Activated naive CD8-positive, alpha-beta T cell treated with anti-CD3 and anti-CD28 coated beads, Interleukin-2, amount 50 U/mL, for 24 hours (primary cell): ENCODE measurements around the gene EYA3.

Experiments used
- ATAC-seq: fragments of 150-1000 bp; cut with Tn5 transposase; one replicate; pipeline ENCODE4 v1.10.0; 2021
- DNase-seq: peaks from one replicate; pipeline ENCODE4 v3.0.0; 2021
- H3K27ac Mint-ChIP-seq: one replicate; pipeline ENCODE4 v1.8.0; 2021; ENCODE audit warnings: mild to moderate bottlenecking, mixed read lengths
- H3K27me3 Mint-ChIP-seq: one replicate; pipeline ENCODE4 v1.8.0; 2021; ENCODE audit warnings: mixed read lengths
- H3K36me3 Mint-ChIP-seq: one replicate; pipeline ENCODE4 v1.8.0; 2021; ENCODE audit warnings: low read depth, mixed read lengths
- H3K4me1 Mint-ChIP-seq: one replicate; pipeline ENCODE4 v1.8.0; 2021; ENCODE audit warnings: mixed read lengths
- H3K4me3 Mint-ChIP-seq: one replicate; pipeline ENCODE4 v1.8.0; 2021; ENCODE audit warnings: mild to moderate bottlenecking, moderate library complexity, mixed read lengths
- H3K9me3 Mint-ChIP-seq: one replicate; pipeline ENCODE4 v1.8.0; 2021; ENCODE audit warnings: mixed read lengths

The EYA3 gene

DNA sequence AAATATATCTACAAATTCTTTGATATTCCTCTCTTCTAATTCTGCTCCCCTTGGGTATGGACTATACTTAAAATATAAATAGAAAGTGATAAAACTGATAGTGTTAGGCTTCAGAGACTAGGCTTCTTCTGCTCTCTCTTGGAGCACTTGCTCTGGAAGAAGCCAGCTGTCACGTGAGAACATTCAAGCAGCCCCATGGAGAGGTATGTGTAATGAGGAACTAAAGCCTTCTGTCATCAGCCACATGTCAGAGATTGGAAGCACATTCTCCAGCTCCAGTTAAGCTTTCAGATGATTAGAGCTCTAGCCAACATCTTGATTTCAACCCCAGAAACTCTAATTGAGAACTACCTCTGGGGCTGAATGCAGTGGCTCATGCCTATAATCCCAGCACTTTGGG lies 94.3 kb downstream of the EYA3 start:
- H3K27ac Mint-ChIP-seq: no peak overlapping the region
- H3K36me3 Mint-ChIP-seq: peaks cover 55% of the 10 kb centered on the region
- no peaks in the 10 kb centered on the region for H3K9me3 Mint-ChIP-seq
- peaks cover 24% of the 10 kb centered on the region for H3K4me1 Mint-ChIP-seq
- no peak overlapping the region for H3K4me3 Mint-ChIP-seq
- DNase-seq (no peak), ATAC-seq (no peak)
- no peaks in the 10 kb centered on the region for H3K27me3 Mint-ChIP-seq

DNA sequence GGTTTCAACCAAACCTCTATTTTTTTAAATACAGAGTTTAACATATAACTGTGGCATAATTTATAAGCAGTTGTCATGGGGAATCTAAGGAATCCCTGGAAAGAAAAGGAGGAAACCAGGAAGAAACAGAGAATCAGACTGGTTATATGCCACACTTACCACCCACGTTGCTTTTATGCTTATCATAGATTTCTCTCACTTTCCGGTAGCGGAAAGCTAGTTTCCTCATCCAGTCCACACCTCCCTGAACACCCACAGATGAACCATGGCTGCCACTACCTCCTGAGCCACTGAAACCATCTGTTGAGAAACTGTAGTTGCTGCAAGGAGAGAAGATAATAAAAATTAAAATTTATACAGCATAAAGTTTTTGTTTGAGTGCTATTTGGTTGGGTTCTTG lies 95.2 kb downstream of the EYA3 start:
- Mint-ChIP-seq H3K36me3 (peaks cover 58% of the 10 kb centered on the region), H3K4me1 (peaks cover 24% of the 10 kb centered on the region), H3K27ac (peak overlapping the region; percentile 66), H3K9me3 (no peaks in the 10 kb centered on the region), H3K4me3 (no peak overlapping the region), H3K27me3 (no peaks in the 10 kb centered on the region)
- DNase-seq: no peak
- no peak for ATAC-seq

DNA sequence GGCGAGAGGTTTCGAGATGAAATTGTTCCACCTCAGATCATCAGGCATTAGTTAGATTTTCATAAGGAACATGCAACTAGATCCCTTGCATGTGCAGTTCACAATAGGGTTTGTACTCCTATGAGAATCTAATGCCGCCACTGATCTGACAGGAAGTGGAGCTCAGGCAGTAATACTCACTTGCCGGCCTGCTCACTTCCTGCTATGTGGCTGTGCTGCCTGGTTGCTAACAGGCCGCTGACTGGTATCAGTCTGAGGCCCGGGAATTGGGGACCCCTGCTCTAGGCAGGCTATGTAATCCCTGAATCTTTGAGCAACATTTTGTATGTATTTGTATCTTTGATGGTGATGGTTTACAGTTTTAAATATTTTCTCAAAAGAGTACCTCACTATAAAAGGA lies 96.1 kb downstream of the EYA3 start:
- peak; percentile 82 for ATAC-seq
- H3K27ac Mint-ChIP-seq: peak overlapping the region; percentile 66
- no peaks in the 10 kb centered on the region for H3K9me3 Mint-ChIP-seq
- H3K4me3 Mint-ChIP-seq: no peak overlapping the region
- DNase-seq: peak; percentile 25
- H3K27me3 Mint-ChIP-seq: no peaks in the 10 kb centered on the region
- peaks cover 51% of the 10 kb centered on the region for H3K36me3 Mint-ChIP-seq
- peaks cover 24% of the 10 kb centered on the region for H3K4me1 Mint-ChIP-seq

DNA sequence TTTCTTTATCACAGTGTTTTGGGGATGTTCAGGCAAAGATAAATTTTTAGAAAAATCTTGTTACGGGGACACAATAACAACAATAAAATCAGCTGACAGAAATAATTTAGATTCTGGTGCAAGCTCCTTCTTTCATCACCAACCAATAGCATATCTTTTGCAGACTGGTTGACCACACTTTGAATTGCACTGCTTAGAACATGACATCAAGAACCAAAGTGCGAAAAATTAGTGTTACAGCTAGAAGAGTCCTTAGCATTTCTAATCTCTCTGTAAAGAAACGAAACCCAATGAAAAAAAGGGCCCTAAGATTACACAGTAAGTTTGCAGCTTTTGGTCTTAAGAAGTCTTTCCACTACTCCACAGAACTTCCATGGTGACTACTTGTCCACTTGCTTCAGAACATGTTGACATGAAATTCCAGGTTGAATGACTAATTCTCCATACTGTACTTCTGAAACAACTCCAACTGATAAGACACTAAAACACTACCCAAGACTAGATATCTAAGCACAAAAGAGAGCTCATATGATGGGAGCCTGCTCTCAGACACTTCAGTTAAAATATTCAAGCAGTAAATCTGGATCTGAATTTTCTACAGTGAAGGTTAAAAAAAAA lies 97.4 kb downstream of the EYA3 start:
- H3K9me3 Mint-ChIP-seq: no peaks in the 10 kb centered on the region
- ATAC-seq (no peak), DNase-seq (no peak)
- H3K4me1 Mint-ChIP-seq: peaks cover 24% of the 10 kb centered on the region
- H3K27me3 Mint-ChIP-seq: no peaks in the 10 kb centered on the region
- H3K27ac Mint-ChIP-seq: no peak overlapping the region
- H3K36me3 Mint-ChIP-seq: peaks cover 43% of the 10 kb centered on the region
- H3K4me3 Mint-ChIP-seq: no peak overlapping the region

DNA sequence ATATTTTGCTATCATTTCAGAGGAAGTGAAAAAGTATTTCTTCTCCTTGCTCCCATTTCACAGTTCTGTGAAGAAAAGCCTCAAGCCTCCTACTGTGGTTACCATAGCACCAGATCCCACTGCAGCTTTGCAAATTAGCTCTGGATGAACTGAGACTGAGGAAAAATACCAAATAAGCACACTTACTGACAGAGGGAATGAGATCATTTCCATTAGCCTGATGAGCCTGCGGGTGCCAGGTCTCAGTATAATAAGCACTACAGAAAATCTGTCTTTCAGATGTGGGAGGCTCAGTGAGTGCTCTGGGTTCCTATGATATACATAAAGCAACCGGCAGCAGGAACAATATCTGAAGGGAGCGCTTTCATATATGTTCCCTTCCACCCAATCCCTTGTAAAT lies 107.3 kb downstream of the EYA3 start:
- Mint-ChIP-seq H3K36me3 (peaks cover 14% of the 10 kb centered on the region), H3K27me3 (no peaks in the 10 kb centered on the region), H3K27ac (no peak overlapping the region), H3K4me1 (peaks cover 2% of the 10 kb centered on the region), H3K9me3 (no peaks in the 10 kb centered on the region), H3K4me3 (no peak overlapping the region)
- DNase-seq (no peak), ATAC-seq (no peak)

DNA sequence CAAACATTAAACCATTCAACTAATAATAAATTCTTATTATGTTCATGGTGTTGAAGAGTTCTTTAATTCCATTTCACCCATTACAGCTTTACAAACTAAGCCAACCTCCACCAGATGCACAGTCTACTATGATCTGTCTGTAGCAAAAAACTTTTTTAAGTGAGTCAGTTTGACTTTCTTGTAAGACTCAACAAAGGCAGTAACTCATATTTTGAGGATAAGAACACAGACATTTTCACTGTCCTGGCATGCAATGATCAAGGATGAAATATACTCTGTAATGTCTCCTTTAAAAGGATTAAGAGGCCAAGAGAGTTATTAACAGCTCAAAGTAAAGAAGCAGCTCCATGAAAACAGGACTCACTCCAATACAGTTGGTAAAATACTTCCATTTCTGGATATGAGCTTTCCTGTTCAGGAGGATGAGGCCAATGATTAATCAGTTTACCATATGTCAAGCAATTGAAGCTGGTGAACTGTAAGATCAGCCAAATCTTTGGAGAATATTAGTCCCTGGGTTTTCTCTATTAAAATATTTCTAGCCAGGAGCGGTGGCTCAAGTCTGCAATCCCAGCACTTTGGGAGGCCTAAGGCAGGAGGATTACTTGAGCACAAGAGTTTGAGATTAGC lies 108.1 kb downstream of the EYA3 start:
- DNase-seq: no peak
- Mint-ChIP-seq H3K27ac (no peak overlapping the region), H3K27me3 (no peaks in the 10 kb centered on the region), H3K4me3 (no peak overlapping the region), H3K36me3 (peaks cover 14% of the 10 kb centered on the region), H3K4me1 (peaks cover 2% of the 10 kb centered on the region), H3K9me3 (no peaks in the 10 kb centered on the region)
- ATAC-seq: no peak

DNA sequence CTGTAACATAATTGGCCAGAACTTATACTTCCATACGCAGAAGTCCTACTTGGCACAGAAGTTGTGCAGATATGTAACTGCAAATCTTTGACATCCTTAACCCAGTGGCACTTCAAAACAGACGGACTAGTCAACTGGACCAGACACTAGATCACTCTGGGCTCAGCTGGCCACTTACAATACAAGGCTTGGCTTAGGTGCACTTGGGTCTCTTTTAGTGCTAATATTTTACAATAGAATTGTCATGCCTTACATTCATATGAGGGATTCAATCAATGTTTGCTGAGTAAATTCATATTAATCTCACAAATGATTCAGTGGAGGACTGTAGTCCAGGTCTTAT lies 108.6 kb downstream of the EYA3 start:
- H3K36me3 Mint-ChIP-seq: peaks cover 13% of the 10 kb centered on the region
- ATAC-seq: no peak
- no peak overlapping the region for H3K27ac Mint-ChIP-seq
- H3K4me1 Mint-ChIP-seq: peaks cover 2% of the 10 kb centered on the region
- H3K4me3 Mint-ChIP-seq: no peak overlapping the region
- no peaks in the 10 kb centered on the region for H3K9me3 Mint-ChIP-seq
- H3K27me3 Mint-ChIP-seq: no peaks in the 10 kb centered on the region
- DNase-seq: no peak

DNA sequence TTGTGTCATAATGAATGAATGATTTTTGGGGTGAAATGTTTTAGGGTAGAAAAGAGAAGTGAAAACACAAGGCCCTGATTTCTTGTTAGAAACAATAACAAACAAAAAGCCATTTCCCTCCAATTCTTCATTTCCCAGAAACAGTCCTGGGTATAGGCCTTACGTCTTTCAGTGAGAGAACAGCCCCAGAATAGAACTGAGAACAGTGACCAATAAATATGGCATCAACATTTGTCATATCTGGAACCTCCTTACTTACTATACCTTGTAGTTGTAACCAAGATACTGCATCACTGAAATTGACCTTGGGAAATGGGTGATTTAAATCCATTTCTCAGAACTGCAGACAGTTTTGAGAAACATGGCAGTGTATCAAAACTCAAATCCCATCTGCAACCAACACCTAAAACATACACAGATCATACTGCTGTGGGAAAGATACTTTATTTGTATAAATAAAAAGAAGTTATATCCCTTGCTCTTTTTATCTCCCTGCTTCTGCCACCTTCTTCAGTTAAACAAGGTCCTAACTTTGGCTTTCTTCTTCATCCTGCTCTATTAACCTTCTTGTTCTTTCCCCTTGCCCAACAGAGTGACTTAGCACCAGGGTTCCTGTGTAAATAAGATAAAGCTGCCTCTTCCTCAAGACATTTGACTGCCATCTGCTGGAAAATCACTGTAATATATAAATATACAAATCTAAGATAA lies 109.1 kb downstream of the EYA3 start:
- H3K9me3 Mint-ChIP-seq: no peaks in the 10 kb centered on the region

DNA sequence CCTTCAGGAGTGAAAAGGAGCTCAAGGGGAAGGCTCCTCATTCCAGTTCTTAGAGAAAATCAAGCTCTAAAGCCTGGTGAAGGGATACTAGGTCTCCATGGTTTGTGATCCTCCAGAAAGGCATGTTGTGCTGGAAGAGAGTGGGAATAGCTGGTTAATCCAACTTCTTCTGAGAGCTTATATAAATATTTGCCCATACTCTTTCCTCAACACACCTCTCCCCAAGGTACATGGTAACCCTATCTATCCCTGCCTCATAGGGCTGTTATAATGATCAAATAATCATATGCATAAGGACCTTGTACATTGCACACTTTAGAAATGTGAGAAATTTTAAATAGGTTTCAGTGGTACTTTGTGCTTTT lies 114.0 kb downstream of the EYA3 start:
- no peak overlapping the region for H3K4me3 Mint-ChIP-seq
- H3K4me1 Mint-ChIP-seq: peaks cover 6% of the 10 kb centered on the region
- no peaks in the 10 kb centered on the region for H3K9me3 Mint-ChIP-seq
- DNase-seq: no peak
- H3K36me3 Mint-ChIP-seq: peaks cover 12% of the 10 kb centered on the region
- H3K27me3 Mint-ChIP-seq: no peaks in the 10 kb centered on the region
- no peak overlapping the region for H3K27ac Mint-ChIP-seq
- ATAC-seq: no peak

More for the DNA sequence above, 109.1 kb downstream of the EYA3 start:
- peak; percentile 72 for ATAC-seq
- DNase-seq: no peak
- H3K4me1 Mint-ChIP-seq: peaks cover 2% of the 10 kb centered on the region
- H3K27me3 Mint-ChIP-seq: no peaks in the 10 kb centered on the region
- H3K4me3 Mint-ChIP-seq: no peak overlapping the region
- H3K27ac Mint-ChIP-seq: peak overlapping the region; percentile 15
- H3K36me3 Mint-ChIP-seq: peaks cover 12% of the 10 kb centered on the region

DNA sequence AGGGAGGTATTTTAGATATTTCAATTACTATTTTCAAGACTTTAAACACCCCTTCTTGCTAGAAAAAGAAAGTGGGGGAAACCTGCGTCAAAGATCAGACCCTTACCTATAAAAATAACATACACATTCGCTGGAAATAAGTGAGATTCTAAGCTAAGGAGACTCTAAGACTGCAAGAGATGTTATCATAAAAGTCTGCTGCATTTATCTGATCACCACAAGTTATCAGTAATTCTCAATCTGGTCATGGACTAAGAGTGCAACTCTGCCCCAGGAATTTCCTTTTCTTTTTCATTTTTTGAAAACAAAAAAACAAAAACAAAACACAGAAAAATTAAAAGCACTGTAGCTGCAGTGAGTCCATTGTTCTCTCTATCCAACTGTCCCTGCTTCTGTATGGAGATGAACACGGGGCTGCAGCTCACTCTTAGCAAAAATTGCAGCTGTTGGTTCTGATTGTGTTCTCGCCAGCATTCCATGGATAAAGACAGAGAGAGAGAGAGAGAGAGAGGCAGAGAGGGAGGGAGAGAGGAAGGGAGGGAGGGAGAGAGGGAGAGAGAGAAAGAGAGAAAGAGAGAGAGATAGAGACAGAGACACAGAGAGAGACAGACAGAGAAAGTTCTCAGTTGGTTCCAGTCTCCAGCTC lies 114.5 kb downstream of the EYA3 start:
- Mint-ChIP-seq H3K4me3 (no peak overlapping the region), H3K4me1 (peaks cover 7% of the 10 kb centered on the region), H3K27ac (no peak overlapping the region), H3K36me3 (peaks cover 12% of the 10 kb centered on the region), H3K9me3 (no peaks in the 10 kb centered on the region), H3K27me3 (no peaks in the 10 kb centered on the region)
- DNase-seq (no peak), ATAC-seq (no peak)

DNA sequence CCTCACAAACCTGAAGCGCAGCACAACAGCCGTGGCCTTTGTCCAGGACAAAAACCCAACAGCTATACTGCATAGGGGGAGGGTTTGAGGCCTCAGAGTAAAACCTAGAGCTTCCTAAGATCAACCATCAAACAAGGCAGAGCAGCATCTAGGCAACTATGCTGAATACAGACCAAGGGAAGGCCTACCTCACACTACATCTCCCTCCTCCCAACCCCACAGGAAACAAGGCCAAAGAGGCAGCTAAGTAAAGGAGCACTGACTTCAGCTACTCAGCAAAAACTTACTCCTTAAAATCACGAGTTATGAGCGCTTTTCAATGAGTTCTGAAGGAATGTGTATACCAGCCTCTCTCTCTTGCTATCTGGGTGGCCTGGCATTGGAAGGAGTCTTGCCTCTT lies 116.3 kb downstream of the EYA3 start:
- no peaks in the 10 kb centered on the region for H3K9me3 Mint-ChIP-seq
- DNase-seq (no peak), ATAC-seq (no peak)
- H3K4me3 Mint-ChIP-seq: no peak overlapping the region
- peaks cover 21% of the 10 kb centered on the region for H3K4me1 Mint-ChIP-seq
- H3K36me3 Mint-ChIP-seq: peaks cover 8% of the 10 kb centered on the region
- no peak overlapping the region for H3K27ac Mint-ChIP-seq
- H3K27me3 Mint-ChIP-seq: no peaks in the 10 kb centered on the region

DNA sequence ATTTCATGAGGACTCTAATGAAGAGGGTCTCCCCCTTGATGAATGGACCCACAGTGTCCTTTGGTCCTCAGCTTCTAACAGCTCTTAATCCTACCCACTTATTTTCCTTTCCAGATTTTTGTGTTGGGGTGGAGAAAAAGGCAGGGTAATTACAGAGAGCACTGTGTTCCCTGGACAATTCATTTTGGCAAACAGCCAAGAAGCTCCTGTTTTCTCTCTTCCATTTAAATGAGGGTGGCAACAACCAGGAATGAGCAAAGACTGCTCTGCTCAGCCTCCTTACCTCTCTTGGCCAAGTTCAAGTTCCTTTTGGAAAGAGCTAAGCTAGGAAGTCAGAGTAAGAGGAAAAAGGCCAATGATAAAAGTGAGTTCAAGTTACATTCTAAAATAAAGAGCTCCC lies 116.7 kb downstream of the EYA3 start:
- ATAC-seq: no peak
- H3K4me3 Mint-ChIP-seq: no peak overlapping the region
- no peaks in the 10 kb centered on the region for H3K27me3 Mint-ChIP-seq
- DNase-seq: no peak
- H3K4me1 Mint-ChIP-seq: peaks cover 21% of the 10 kb centered on the region
- peaks cover 4% of the 10 kb centered on the region for H3K36me3 Mint-ChIP-seq
- no peak overlapping the region for H3K27ac Mint-ChIP-seq
- no peaks in the 10 kb centered on the region for H3K9me3 Mint-ChIP-seq

DNA sequence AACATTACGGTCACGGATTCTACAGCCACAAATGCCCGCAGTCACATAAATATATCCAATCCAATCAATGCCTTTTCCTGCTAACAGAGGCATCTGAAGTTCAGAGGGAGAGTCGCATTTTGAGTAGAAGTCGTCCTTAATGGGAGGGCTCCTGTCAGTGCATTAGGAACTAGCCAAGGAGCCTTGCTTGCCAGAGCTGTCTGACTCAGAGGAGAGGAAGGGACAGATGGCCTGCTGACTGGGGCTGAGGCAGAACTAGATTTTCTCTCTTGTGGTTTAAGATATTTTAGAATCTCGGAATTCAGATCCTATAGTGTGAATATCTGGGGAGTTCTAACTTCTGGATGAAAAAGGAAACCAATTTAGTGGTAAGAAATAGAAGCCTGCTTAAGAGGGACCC lies 118.0 kb downstream of the EYA3 start:
- Mint-ChIP-seq H3K27ac (peak overlapping the region; percentile 37), H3K27me3 (no peaks in the 10 kb centered on the region), H3K9me3 (no peaks in the 10 kb centered on the region), H3K36me3 (peaks cover 6% of the 10 kb centered on the region), H3K4me1 (peaks cover 21% of the 10 kb centered on the region), H3K4me3 (no peak overlapping the region)
- ATAC-seq (no peak), DNase-seq (no peak)

DNA sequence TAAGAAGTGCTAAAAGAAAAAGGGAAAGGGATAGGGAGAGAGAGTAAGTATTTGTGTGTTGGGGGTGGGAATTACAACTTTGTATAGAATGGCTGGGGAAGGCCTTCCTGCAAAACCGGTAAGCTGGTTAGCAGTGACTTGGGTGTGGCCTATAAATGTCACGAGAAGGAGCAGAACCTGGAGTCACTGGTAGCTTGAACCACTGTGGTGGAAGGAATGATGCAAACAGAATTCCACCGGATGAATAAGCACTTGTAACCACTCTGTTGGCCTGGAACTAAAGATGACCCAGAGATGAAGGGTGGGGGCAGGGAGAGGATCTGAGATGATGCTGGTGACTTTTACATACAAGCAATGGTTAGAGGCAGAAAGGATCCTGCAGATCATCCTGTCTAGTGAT lies 119.7 kb downstream of the EYA3 start:
- DNase-seq: peak; percentile 23
- Mint-ChIP-seq H3K27ac (peak overlapping the region; percentile 71), H3K36me3 (peaks cover 6% of the 10 kb centered on the region), H3K27me3 (no peaks in the 10 kb centered on the region), H3K4me1 (peaks cover 21% of the 10 kb centered on the region), H3K4me3 (no peak overlapping the region), H3K9me3 (no peaks in the 10 kb centered on the region)
- ATAC-seq: peak; percentile 76

DNA sequence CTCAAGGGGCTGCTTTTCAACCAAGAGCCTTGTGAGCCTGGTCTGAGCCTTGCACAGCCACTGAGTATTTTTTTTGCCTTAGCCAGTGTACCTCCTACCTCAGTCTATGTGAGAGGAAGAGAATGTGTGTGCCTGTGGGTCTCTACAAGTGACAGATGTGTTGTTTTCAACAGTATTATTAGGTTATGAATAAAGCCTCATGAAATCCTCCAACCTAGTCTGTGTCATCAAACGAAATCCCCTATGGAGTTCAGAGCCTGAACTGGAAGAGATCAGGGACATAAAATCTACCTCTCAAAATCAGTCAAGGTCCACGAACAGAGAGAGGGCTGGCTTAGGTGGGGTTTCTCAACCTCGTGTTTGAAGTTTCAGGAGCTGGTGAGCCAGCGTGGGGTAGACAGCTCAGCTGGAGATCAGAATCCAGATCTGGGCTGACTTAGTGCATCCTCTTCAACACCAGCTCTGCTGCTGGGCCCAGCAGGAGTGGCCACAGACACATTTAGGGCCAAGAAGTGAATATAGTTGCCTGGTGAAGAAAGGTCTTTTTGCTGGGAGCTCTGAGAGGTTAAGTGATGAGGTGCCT lies 120.4 kb downstream of the EYA3 start:
- Mint-ChIP-seq H3K27me3 (no peaks in the 10 kb centered on the region), H3K27ac (peak overlapping the region; percentile 71), H3K36me3 (peaks cover 6% of the 10 kb centered on the region), H3K4me1 (peaks cover 21% of the 10 kb centered on the region), H3K9me3 (no peaks in the 10 kb centered on the region), H3K4me3 (no peak overlapping the region)
- DNase-seq: no peak
- ATAC-seq: no peak
